Ishikawa (cell line): Measurements from ENCODE around the gene HOXA2.

Experiments
- CEBPB ChIP-seq: IDR thresholded peaks from 2 replicates; pipeline ENCODE4 v1.6.1; 2012
- CREB1 ChIP-seq: IDR thresholded peaks from 2 replicates; pipeline ENCODE4 v1.6.1; 2012; ENCODE audit warnings: low read depth
- EGR1 ChIP-seq: IDR thresholded peaks from 2 replicates; pipeline ENCODE4 v1.6.1; 2012
- EP300 ChIP-seq: IDR thresholded peaks from 2 replicates; pipeline ENCODE4 v1.6.1; 2012; ENCODE audit warnings: borderline replicate concordance
- FOXM1 ChIP-seq: IDR thresholded peaks from 2 replicates; pipeline ENCODE4 v1.6.1; 2012; ENCODE audit warnings: low read depth, borderline replicate concordance
- NFIC ChIP-seq: IDR thresholded peaks from 2 replicates; pipeline ENCODE4 v1.6.1; 2012
- RAD21 ChIP-seq: IDR thresholded peaks from 2 replicates; pipeline ENCODE4 v1.6.1; 2012; ENCODE audit warnings: low read depth
- TAF1 ChIP-seq: IDR thresholded peaks from 2 replicates; pipeline ENCODE4 v1.6.1; 2012; ENCODE audit warnings: low read depth, mild to moderate bottlenecking
- TCF12 ChIP-seq: IDR thresholded peaks from 2 replicates; pipeline ENCODE4 v1.6.1; 2012; ENCODE audit warnings: low read depth
- TEAD4 ChIP-seq: IDR thresholded peaks from 2 replicates; pipeline ENCODE4 v1.6.1; 2012
- USF1 ChIP-seq: IDR thresholded peaks from 2 replicates; pipeline ENCODE4 v1.6.1; 2012
- YY1 ChIP-seq: IDR thresholded peaks from 2 replicates; pipeline ENCODE4 v1.6.1; 2012; ENCODE audit warnings: low read depth
- ZBTB7A ChIP-seq: IDR thresholded peaks from 2 replicates; pipeline ENCODE4 v1.6.1; 2012; ENCODE audit warnings: low read depth
- TF ChIP-seq, protein P1 (sequence below): IDR thresholded peaks from 2 replicates; pipeline ENCODE4 v1.6.1; 2012
- TF ChIP-seq, protein P2 (sequence below): IDR thresholded peaks from 2 replicates; pipeline ENCODE4 v1.6.1; 2012; ENCODE audit warnings: low read depth, mild to moderate bottlenecking

The HOXA2 gene

DNA sequence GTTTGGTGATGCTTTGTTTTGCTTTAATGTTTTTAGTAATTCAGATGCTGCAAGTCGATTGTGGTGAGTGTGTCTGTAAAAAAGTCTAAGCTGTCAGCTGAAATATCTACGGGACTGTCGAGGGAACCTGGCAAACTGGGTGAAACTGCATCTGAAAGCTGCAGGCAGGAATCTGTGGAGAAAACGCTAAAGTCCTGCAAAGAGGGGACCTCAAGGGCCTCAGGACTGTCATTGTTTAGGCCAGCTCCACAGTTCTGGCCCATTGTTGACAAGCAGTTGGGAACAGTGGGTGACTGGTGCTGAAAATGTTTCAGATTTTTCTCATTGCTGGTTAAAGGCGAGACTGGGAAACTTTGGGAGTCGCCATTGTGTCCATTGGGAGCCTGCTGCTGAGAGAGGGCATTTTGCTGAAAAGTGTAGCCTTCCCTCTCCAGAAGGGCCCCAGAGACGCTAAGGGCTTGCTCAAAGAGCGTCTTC, 1.8 kb downstream of the HOXA2 start:
- TF ChIP-seq FOXM1: no peak
- TF ChIP-seq EP300: no peak
- TF ChIP-seq NFIC: no peak
- no peak for TF ChIP-seq EGR1
- TF ChIP-seq TEAD4: no peak
- no peak for TF ChIP-seq RAD21
- TF ChIP-seq, protein P1, sequence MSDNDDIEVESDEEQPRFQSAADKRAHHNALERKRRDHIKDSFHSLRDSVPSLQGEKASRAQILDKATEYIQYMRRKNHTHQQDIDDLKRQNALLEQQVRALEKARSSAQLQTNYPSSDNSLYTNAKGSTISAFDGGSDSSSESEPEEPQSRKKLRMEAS: no peak
- no peak for TF ChIP-seq USF1
- no peak for TF ChIP-seq TCF12
- TF ChIP-seq, protein P2, sequence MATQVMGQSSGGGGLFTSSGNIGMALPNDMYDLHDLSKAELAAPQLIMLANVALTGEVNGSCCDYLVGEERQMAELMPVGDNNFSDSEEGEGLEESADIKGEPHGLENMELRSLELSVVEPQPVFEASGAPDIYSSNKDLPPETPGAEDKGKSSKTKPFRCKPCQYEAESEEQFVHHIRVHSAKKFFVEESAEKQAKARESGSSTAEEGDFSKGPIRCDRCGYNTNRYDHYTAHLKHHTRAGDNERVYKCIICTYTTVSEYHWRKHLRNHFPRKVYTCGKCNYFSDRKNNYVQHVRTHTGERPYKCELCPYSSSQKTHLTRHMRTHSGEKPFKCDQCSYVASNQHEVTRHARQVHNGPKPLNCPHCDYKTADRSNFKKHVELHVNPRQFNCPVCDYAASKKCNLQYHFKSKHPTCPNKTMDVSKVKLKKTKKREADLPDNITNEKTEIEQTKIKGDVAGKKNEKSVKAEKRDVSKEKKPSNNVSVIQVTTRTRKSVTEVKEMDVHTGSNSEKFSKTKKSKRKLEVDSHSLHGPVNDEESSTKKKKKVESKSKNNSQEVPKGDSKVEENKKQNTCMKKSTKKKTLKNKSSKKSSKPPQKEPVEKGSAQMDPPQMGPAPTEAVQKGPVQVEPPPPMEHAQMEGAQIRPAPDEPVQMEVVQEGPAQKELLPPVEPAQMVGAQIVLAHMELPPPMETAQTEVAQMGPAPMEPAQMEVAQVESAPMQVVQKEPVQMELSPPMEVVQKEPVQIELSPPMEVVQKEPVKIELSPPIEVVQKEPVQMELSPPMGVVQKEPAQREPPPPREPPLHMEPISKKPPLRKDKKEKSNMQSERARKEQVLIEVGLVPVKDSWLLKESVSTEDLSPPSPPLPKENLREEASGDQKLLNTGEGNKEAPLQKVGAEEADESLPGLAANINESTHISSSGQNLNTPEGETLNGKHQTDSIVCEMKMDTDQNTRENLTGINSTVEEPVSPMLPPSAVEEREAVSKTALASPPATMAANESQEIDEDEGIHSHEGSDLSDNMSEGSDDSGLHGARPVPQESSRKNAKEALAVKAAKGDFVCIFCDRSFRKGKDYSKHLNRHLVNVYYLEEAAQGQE: no peak
- no peak for TF ChIP-seq TAF1
- no peak for TF ChIP-seq YY1
- TF ChIP-seq CREB1: no peak
- no peak for TF ChIP-seq CEBPB
- no peak for TF ChIP-seq ZBTB7A

GRCh38 chr7:27099453-27100370, 2.8 kb downstream of the HOXA2 start:
- TF ChIP-seq, protein P2: no peak
- TF ChIP-seq TAF1 (no peak), EP300 (no peak), TEAD4 (no peak), CREB1 (no peak), CEBPB (no peak), NFIC (no peak), TCF12 (no peak), FOXM1 (no peak), USF1 (no peak), EGR1 (no peak), RAD21 (no peak), YY1 (no peak), ZBTB7A (no peak)
- TF ChIP-seq, protein P1: no peak

DNA sequence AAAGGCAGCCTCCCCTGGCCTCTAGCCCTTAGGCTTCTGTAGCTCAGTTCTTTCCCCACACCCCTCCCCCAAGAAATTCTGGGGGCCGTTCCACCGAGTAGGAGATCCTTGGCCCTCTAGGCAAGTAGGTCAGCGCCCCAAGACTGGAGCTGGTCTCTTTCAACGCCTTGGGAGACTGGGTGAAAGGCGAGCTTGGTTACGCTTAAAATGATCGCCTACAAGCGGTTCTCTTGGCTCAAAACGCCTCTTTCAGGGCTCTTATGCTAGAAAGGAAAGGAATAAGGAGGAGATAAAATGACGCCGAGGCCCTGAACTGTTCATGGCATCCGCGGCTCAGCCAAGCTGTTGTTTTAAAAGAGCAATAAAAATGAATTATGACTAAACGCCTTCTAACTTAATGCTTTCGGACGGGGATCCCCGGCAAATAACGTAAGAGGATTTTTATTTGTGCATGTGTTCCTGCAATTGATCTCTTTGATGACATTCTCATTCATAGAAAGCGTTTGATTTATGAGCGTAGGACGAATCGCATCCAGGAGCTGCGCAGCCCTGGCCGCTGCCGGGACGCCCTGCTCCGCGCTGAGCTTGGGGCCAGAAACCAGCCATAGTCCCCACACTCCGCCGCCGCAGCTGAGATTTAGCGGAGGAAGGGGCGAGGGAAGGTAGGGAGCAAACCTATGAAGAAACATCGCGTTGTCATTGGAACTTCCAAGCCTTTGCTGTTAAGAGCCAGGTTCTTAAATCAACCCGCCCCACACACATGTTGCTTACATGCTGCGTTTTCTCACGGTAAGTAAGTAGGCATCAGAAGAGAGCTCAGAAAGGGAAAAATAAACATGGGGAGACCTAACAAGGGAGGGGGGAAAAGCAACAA, 3.7 kb downstream of the HOXA2 start:
- TF ChIP-seq FOXM1 (no peak), EGR1 (no peak), RAD21 (no peak), TEAD4 (no peak), TAF1 (no peak)

DNA sequence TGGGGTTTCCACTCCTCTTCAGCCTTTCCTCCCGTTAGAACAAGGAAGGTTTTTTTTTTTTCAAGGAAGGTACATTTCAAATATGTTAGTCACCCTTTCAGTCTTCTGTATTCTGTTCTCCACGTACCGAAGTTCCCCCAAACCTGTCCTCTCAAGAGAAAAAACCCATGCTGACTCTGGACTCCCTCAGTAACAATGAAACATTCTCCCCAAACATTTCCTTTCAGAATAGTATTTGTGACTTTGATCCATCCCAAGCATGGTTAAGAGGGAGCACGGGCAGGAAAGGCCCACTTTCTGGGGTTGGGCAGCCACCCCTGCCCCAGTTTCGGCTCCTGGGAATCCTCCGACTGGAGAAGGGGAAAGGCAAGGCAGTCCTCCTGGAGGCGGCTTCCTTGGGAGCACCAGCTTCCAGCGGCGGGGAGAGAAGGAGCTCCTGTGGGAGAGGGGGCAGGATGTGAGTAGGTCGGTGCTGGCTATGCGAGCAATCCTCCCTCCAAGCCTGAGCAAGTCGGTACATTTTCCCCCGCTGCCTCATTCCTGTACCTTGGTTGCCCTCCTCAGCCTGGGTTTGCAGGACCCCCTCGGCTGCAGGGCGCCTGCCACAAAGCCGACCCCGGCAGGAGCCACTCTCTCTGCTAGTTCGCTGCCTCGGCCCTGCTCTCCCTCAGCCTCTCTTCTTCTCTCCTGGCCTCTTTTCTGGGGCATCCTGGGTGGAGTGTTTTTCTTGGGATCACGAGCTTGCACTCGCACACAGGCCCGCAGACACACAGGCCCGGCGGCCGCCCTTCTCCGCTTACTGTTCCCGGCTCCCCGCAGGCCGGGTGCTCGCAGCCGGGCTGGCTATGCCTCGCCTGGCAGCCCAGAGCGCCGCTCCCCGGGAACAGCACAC, 4.6 kb downstream of the HOXA2 start:
- TF ChIP-seq EP300 (no peak), FOXM1 (no peak), CREB1 (no peak), RAD21 (no peak), CEBPB (no peak), ZBTB7A (no peak)
